Right ventricle myocardium inferior (tissue), 1 donor: ENCODE measurements around the gene SORL1. TPM values are rescaled to one million over a fixed set of nuclear protein-coding genes. Genes with fewer than 3 reads are reported as not detected.
"Not testable (repeated sequence)": the region's sequence is repeated elsewhere in the genome, so short reads cannot be mapped to it uniquely, and the experiment has no call there.

Experiments used
- ATAC-seq: fragments of 200-7000 bp; cut with Tn5 transposase; one replicate; pipeline ENCODE4 v1.9.1; 2020; ENCODE audit warnings: mild to moderate bottlenecking, moderate library complexity
- DNase-seq: peaks from one replicate; pipeline ENCODE4 v3.0.0; 2021; ENCODE audit errors: missing footprints
- intact Hi-C: fragments of 100-400 bp; cut with DNase I; formaldehyde crosslinking; loops from one replicate; pipeline ENCODE4 v1.11.0; 2022
- total RNA-seq: library from RNA; stranded (reverse); fragmentation: NEBNext Ultra II Directional; extraction: Animal tissue kit (Norgen Biotek cat#: 25700); gene quantifications from one replicate; pipeline ENCODE4 v1.2.1, GENCODE V29; 2021
- donor health status: DM: no; HTN: yes; CAD: no; lungs with severe emphysema.

Gene SORL1
- total RNA-seq, 1 donor from 2014 or later, result 6.1 TPM

DNA sequence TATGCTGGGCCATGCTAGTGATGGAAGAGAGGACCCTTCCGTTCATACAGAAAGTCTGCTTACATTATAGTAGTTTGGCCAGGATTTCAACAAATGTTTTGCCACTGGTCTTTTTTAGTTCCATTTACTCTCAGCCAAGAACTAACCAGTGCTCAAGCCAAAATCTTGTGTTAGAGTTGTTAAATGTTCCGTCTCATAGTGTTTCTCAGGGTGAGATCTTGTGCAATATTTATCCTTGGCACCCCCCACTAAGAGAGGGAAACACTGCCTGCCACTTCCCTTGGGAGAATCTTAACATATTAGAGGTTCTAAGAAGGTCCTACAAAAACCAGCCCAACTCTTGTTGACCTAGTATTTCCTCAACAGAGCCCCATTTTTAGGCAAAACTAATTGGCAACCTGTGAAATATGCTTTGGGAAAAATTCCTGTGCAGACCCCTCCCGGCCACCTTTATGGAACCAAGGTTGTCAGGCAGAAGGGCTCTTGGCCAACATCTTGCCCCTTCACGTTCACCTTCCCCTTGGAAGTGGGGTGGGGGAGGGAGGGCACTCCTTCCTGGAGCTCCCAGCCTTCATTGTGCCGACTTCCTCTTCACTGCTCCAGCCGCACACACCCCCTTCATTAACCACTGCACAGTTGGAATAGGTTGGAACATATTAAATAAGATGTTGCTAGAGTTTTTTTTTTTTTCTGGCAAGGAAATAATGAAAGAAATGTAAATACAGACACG, 173.8 kb downstream of the SORL1 start:
- intact Hi-C loops, result no loop called here
- DNase-seq (no peak), ATAC-seq (peak; percentile 85)

DNA sequence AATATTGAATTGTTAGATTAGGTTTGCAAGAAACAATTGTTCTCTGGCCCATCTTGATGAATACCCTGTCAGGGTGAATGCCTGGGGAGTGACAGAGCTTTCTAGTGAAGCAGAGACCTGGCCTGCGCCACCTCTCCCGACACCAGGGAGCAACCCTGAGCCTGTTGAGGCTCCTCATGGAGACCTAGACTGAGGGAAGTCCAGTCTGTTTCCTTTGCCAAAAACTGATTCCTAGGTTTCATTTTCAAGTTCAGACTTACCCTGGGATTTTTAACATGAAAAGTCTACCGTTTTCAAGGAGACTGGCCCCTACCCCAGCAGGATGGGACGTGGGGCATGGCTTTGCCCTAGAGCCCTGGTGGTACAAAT, 174.4 kb downstream of the SORL1 start:
- no peak for DNase-seq
- intact Hi-C loops, result no loop called here
- ATAC-seq, result peak; percentile 32

DNA sequence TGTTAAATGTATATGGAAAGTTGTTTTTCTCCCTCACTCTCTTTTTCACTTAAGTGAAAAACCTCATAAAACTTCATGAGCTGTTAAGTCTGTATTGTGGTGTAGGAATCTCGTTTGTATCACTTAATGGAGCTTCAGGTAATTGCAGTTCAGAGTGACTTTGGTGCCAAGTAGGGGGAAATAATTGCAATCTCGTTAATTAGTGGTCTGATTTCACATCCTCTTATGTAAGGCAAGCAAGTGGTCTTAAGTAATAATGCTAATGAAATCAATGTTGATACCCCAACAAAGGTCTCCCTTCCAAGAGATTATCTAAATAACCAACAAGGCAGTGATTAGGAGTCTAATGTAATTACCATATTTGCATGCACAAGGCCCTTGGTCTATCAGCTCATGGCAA, 174.9 kb downstream of the SORL1 start:
- intact Hi-C loops, result no loop called here
- DNase-seq (no peak), ATAC-seq (no peak)

DNA sequence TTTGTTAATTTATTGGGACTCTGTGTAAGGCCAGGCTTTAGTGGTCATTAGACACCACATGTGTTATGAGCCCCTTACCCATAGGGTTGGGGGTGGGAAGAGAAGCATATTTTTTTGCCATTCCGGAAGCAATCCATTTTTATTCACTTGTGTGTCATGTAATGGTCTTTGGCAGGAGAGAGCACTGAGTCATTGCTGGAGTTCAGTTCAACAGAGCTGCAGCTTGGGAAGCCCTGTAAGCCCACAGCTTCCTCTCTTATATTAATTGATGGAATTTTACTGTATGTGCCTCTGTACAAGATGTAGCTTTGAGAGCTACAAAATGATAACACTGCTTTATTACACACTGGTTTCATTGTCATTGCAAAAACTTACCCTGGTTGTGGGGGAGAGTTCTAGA, 177.9 kb downstream of the SORL1 start:
- intact Hi-C loops, result no loop called here
- no peak for DNase-seq
- no peak for ATAC-seq

DNA sequence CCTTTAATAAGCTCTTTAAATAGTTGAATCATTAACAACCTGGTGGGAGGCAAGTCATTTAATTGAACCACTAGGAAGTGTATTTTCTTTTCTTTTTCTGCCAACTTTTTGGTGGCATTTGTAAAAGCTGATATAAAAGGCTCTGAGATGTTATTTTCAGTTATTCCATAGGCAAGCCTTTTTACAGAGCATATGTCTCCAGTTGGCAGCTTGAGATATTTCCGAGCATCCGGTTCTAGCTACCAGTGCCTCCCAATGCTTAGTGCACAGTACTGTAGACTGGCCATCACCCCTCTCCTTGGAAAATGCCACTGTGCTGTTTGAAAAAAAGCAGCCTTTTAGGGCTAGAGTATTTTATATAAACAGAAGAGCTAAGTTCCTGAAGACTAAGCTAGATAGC, 179.3 kb downstream of the SORL1 start:
- DNase-seq (no peak), ATAC-seq (no peak)
- intact Hi-C loops, result no loop called here

DNA sequence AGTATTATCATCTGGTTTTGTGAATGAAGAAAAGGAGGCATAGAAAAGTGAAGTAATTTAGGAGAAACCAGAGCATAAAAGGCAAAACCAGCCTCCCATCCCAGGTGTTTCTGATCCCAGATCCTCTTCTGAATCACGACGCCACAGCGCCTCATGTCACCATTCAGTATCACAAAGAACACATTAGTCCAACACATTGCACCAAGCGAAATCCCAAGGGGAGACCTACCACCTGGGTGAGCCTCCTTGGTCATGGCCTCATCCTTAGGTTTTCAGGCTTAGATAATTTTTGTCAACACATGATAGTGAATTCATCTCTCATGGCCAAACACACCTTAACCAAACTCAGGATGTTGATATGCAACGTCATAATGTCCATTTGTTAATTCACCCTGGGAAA, 182.2 kb downstream of the SORL1 start:
- intact Hi-C loops, result no loop called here

DNA sequence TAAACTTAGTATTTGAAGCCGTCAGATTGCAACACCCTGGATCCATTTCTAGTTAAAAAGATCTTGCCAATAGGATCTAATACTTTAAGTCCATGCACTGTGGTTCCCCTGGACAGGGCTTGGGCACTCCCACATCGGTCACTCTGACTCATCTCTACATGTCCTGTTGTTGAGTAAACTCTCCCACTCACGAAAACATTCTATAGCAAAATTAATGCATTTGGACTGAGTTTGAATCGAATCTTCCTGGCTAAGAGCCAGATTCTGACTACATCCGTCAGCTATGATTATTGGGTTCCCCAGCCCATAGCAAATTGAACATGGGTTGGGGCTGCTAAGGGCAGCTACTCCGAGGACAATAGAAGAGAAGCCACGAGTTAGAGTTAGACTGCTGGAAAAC, 182.8 kb downstream of the SORL1 start:
- ATAC-seq (peak; percentile 23), DNase-seq (no peak)
- intact Hi-C loops, result no loop called here

More for the DNA sequence above, 182.2 kb downstream of the SORL1 start:
- no peak for DNase-seq
- ATAC-seq, result no peak

DNA sequence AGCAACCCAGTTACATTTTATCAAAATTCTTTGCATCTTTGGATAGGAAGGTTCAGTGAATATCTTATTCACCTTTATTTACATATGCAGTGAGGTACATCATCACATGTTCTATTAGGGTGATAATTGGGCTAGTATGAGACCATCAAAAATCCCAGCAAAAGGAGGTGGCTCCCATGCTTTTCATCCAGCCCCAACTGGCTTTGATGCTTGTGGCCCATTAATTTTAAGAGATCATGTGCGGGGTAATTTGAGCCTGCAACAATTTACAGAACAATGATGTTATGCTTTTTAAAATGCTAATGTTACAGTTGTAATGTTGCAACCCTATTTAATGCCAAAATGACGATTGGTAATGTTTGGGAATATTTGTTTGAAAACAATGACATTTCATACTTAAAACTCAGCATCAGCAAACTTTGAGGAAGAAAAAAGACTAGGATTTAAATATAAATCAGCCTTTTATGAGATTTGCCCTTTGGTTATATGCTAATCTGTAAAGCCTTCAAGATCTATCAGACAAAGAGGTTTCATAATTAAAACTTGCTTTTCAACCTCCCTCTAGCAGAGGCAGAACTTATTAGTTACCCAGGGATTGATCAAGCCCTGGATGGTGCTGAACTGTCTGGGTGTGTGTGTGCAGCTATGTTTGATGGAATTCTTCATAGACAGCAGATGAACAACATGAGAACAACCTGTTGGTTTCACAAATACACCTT, 184.1 kb downstream of the SORL1 start:
- no peak for ATAC-seq
- intact Hi-C loops, result no loop called here

DNA sequence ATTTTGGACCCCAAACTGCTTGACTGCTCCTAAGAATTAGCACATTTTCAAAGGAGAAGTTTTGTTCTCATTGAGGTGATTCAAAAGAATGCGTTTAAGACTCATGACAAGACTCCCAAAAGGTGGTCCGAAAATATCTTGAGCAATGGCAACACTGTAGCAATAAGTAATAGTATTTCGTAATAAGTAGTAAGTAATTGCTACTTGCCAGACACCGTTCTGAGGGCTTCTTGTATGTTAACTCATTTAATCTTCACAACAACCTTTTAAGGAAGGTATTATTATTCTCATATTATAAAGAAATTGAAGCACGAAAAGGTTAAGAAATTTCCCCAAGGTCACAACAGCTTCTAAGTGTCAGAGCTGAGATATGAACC, 184.7 kb downstream of the SORL1 start:
- intact Hi-C loops, result no loop called here
- ATAC-seq, result no peak
- DNase-seq, result no peak

More for the DNA sequence above, 184.1 kb downstream of the SORL1 start:
- no peak for DNase-seq

DNA sequence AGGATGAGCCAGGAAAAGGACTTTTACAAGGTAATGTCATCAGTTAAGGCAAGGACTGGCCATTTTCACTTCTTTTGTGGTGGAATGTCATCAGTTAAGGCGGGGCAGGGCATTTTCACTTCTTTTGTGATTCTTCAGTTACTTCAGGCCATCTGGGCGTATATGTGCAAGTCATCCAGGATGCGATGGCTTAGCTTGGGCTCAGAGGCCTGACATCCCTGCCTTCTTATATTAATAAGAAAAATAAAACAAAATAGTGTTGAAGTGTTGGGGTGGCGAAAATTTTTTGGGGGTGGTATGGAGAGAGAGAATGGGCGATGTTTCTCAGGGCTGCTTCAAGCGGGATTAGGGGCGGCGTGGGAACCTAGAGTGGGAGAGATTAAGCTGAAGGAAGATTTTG, 185.5 kb downstream of the SORL1 start:
- intact Hi-C loops, DNase-seq: not testable (repeated sequence)

DNA sequence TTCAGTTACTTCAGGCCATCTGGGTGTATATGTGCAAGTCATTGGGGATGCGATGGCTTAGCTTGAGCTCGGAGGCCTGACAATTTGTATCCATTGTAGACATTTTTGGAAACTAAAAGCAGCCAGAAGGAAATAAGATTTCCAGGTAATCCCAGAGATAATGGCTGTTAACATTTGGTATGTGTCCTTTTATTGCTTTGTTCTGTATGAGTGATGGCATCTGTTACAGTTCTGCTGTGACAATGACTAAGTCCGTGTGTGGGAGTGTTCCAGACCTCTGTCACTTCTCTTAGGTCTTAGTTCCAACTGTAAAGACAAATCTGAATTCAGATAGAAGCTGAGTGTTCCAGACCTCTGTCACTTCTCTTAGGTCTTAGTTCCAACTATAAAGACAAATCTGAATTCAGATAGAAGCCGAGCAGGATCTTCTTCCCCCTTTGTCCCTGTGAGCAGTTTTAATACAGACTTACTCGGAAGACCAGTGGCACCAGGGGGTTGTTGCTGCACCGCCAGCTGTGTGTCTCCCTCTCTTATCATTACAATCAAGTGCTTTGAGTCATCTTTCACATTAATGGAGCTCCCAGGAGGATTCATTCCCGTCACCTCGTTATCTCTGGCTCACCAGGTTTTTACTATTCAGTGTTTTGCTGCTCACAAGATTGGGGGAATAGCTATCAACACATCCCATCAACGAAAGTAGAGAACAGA, 191.5 kb downstream of the SORL1 start:
- intact Hi-C loops, result no loop called here
- DNase-seq (no peak), ATAC-seq (no peak)

More for the DNA sequence above, 185.5 kb downstream of the SORL1 start:
- not testable (repeated sequence) for ATAC-seq

DNA sequence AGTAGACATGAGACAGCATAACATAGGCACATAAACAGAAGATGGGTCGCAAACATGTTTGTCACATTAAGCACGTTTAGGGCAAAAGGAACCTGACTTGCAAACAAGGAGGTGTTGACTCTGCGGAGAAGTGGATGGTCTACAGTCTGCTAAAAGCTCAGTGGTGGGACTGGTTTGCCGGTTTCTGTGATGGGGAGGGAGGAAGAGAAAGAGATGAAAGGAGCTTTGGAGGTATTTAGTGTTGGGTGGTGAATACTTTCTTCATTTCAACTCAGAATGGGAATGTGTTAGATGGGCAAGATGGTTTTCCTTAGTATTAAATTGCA, 192.0 kb downstream of the SORL1 start:
- ATAC-seq, result no peak
- intact Hi-C loops, result no loop called here

DNA sequence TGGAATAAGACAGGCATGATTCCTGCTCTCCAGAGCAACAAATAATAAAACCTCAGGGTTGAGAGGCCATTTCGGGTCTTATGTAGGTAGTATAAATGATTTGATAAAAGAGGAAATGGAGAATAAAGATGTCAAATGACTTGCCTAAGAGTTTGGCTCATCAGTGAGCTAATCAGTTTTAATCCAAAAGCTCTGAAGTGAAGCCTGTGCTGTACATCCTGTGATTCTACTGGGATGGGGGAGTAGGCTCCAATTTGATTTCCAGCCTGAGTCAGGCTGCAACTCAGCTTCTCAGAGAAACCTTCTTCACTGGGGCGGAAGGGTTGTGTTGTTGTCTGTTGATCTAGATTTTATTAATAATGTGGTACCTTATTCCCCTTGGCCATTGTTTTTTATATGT, 192.9 kb downstream of the SORL1 start:
- intact Hi-C loops, result no loop called here
- ATAC-seq (no peak), DNase-seq (no peak)

More for the DNA sequence above, 192.0 kb downstream of the SORL1 start:
- no peak for DNase-seq

DNA sequence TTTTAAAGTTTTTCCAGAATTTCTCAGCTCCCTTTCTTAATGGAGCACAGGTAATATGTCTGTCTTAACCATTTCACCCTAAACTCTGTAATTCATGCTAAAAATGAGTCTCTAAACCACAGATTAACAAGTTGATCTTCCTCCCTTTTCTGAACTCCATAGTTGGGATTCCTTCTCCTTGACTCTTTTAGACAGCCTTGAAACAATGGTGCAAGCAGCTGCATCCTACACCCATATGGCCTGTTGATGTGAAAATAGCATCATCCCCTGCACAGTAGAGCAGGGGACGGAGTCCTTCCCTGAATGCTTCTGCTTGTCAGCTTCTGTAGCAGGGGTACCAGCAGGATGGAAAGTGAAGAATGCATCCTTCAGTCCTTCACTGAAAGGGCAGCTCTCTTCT, 193.5 kb downstream of the SORL1 start:
- DNase-seq (no peak), ATAC-seq (no peak)
- intact Hi-C loops, result no loop called here

DNA sequence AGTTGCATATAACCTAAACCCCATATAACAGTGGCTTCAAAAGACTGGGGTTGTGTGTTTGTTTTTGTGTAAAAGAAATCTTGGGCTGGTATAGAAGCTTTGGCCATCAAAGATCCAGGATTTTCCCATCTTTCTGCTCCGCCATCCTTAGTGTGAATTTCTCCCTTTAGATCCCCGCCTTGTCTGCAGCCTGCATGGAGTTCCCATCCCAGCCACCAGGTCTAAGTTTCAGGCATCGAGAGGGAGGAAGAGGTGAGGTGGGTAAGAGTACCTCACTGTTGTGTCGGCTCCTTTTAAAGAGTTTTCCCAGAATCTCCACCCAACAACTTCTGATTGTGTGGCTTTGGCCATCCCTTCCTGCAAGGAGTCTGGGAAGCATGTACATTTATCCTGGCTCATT, 196.2 kb downstream of the SORL1 start:
- DNase-seq (no peak), ATAC-seq (no peak)
- intact Hi-C loops, result no loop called here

DNA sequence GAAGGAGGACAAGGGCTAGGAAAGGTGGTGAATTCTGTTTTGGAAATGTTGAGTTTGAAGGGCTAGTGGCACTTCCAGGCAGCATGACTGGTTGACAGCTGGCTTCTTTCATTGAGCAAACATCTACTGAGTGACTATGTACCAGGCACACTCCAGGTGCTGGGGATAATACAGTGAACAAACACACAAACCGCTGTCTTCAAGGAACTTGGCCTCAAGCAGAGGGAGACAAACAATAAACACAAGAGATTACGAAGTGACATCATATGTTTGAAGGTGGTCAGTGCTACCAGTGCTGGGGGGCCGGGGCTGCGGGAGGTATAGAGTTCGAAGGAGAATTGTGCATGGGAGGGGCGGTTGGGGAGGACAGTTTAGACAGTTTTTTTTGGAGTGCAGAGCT, 197.7 kb downstream of the SORL1 start:
- intact Hi-C loops, result loop anchor here (5.0 kb wide), 1 partner anchor 933 kb away; no protein-coding TSS in a partner anchor
- ATAC-seq (no peak), DNase-seq (no peak)

DNA sequence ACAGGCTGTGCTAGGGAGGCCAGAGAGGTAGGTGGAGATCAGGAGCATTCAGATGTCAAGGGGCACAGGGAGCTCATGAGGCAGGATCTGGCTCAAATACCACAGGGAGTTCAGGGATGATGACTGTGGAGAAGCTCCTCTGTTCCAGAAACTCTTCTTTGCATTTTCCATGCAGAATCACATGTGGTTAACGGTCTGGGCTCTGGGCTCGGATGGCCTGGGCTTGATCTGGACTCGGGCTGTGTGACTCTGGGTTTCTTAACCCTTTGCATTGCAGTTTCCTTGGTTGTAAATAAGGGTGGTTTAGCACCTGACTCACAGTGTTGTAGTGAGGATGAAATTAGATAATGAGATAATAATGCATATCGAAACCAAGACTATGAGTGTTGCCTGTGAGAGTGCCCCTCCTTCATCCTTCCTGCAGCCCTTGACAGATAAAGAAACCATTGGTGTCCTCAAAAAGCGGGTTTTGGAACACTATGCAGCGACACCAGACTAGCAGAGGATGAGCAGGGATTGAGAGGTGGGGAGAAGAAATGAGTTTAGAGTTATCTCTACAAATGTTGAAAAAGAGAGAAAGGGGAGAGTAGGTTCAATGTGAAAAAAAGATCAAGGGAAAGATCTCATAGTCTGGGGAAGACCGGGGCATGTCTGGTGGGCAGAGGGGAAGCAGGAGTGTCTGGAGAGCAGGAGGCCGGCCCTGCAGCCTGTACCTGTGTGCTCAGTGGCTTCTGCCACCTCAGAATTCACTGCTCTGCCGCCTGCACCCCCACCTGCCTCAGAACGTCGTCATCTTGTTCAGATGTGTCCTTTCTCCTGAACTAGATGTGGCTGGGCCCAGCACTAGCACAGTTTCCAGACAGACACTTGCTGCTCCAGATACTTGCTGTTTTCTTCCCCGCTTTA, 198.5 kb downstream of the SORL1 start:
- DNase-seq (no peak), ATAC-seq (no peak)
- intact Hi-C loops, result loop anchor here (5.0 kb wide), 1 partner anchor 932 kb away; no protein-coding TSS in a partner anchor

DNA sequence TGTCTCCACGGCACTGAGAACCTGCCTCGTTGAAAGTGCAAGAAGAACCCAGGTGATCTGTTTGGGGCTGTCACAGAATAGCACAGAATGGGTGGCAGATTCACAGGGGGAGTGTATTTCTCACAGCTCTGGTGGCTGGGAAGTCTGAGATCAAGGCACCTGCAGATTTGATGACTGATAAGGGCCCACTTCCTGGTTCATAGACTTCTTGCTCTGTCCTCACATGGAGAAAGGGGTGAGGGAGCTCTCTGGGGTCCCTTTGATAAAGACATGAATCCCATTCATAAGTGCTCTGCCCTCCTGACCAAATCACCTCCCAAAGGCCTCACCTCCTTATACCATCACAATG, 199.1 kb downstream of the SORL1 start:
- DNase-seq, result no peak
- intact Hi-C loops, result loop anchor here (5.0 kb wide), 1 partner anchor 931 kb away; no protein-coding TSS in a partner anchor
- no peak for ATAC-seq

DNA sequence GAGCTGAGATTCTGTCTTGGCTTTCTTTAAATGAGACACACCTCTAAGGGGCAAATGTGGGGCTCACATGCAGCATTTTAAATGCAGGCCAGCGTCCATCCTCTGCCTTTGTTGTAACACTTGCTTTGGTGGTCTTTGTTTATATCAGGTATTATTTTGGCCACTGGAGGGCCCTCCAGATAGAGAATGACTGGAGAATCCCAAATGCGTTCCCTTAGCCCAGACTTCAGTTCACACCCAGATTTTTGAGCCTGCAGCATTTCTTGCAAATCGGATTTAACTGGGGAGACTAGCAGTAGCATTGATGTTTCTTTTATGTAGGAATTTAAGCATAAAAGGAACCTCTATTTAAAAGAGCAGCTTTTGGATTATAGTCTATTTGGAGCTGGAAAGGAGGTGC, 200.9 kb downstream of the SORL1 start:
- ATAC-seq, result no peak
- intact Hi-C loops, result loop anchor here (5.0 kb wide), 1 partner anchor 929 kb away; no protein-coding TSS in a partner anchor
- no peak for DNase-seq
